Esophagus muscularis mucosa (tissue), 4 donors: ENCODE results near the gene GPR137B.

ENCODE experiments used
- CTCF ChIP-seq, 3 experiments: fragments of 200-600 bp in 2 of 3; fragments of 450-650 bp in 1 of 3; sonication (generic) in 2 of 3; IDR thresholded peaks; one replicate each; pipeline ENCODE4 v1.5.1; 2017 to 2019; ENCODE audit warnings: antibody characterized with exemption in 3 of 3, mild to moderate bottlenecking in 2 of 3, moderate library complexity in 1 of 3
- EP300 ChIP-seq: sonication (generic); formaldehyde crosslinking; IDR thresholded peaks from one replicate; pipeline ENCODE4 v1.6.1; 2017; ENCODE audit warnings: antibody characterized with exemption
- POLR2A ChIP-seq: fragments of 450-650 bp; IDR thresholded peaks from one replicate; pipeline ENCODE4 v1.6.1; 2017; ENCODE audit warnings: antibody characterized with exemption, moderate library complexity, mild to moderate bottlenecking, low read depth
- POLR2AphosphoS5 ChIP-seq, 2 donors: sonication (generic); formaldehyde crosslinking; IDR thresholded peaks; one replicate each; pipeline ENCODE4 v1.6.1; 2017; ENCODE audit warnings: antibody characterized with exemption in 2 of 2

GRCh38 chr1:236140705-236141446 lies 1.5 kb upstream of the GPR137B start:
- TF ChIP-seq CTCF (IDR thresholded peaks at IDR 0.05) (no peak), POLR2A (no peak), EP300 (no peak), POLR2AphosphoS5 (IDR thresholded peaks at IDR 0.05) (no peak)
